ENCODE data around the gene CD22.

- no peak for TF ChIP-seq POLR2AphosphoS5 (IDR thresholded peaks at IDR 0.05; ENCODE audit: low read depth, low read length)
- no peak for TF ChIP-seq POLR2A (IDR thresholded peaks at IDR 0.05; ENCODE audit: low read depth, low read length)
These were observed 12.0 kb downstream of the CD22 start for GRCh38 chr19:35341006-35341405.
